HG03060 (cell line): ENCODE results near the gene CEP70.

ENCODE experiments used
- ATAC-seq: cut with Tn5 transposase; IDR thresholded peaks from one replicate; pipeline ENCODE4 v1.9.1; 2021; ENCODE audit warnings: low read depth, moderate number of reproducible peaks; ENCODE audit not compliant: unreplicated experiment

CEP70 gene

DNA sequence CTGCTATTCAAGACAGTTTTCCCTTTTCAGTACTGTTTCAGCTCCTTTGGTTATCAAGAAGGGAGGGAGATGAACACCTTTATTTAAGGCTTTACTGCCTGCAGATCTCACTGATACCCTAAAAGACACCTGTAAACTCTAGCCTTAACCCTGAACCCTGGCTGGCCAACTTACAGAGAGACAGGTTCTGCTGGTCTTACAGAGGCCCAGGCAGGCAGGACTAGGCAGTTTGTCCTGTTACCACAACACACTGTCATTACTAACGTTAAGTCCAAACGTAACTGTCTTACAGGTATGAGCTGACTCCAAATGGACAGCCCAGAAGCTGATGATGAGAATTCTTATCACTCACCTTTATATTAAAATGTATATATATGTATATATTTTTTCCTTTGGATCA lies 117.5 kb downstream of the CEP70 start:
- ATAC-seq = no peak

DNA sequence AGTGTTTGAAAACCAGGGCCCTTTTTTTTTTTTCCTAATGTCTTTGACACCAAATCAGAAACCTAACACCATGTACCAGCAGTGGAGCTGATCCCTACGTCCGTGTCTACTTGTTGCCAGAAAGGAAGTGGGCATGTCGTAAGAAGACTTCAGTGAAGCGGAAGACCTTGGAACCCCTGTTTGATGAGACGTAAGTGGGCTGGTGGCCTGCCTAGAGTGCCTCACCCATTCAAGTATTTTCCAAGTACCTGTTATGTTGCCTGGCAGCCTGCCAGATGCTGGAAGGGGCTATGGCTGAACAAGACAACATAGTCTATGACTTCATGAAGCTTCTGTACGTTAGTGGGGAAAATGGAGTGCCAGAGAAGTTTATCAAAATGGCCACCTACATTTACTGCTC lies 119.9 kb downstream of the CEP70 start:
- no peak for ATAC-seq

- no peak for ATAC-seq
These were observed 120.7 kb downstream of the CEP70 start for GRCh38 chr3:138473391-138473790.

GRCh38 chr3:138472141-138472825 lies 121.8 kb downstream of the CEP70 start:
- ATAC-seq = no peak

- no peak for ATAC-seq
These were observed 122.6 kb downstream of the CEP70 start for GRCh38 chr3:138471481-138471880.

- no peak for ATAC-seq
These were observed 123.4 kb downstream of the CEP70 start for GRCh38 chr3:138470687-138471086.

- ATAC-seq = no peak
These were observed 124.2 kb downstream of the CEP70 start for GRCh38 chr3:138469874-138470273.

DNA sequence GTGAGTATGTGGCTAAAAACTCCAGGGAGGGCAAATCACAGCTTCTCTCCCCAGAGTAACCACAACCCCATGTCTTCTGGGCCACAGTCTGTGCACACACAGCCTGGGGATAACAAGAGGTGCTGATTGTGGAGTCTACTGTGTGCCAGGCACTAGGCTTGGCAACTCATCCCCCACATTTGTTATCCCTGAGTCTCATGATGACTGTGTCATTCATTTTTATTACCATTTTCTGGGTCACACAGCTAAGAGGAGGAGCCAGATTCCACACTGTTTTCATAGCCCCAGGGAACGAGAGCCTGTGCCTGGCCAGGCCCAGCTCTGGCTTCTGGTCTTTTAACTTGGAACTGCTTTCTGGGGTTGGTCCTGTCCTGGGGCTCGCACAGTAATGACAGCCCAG lies 125.2 kb downstream of the CEP70 start:
- no peak for ATAC-seq

- ATAC-seq = no peak
These were observed 125.6 kb downstream of the CEP70 start for GRCh38 chr3:138468451-138468850.

DNA sequence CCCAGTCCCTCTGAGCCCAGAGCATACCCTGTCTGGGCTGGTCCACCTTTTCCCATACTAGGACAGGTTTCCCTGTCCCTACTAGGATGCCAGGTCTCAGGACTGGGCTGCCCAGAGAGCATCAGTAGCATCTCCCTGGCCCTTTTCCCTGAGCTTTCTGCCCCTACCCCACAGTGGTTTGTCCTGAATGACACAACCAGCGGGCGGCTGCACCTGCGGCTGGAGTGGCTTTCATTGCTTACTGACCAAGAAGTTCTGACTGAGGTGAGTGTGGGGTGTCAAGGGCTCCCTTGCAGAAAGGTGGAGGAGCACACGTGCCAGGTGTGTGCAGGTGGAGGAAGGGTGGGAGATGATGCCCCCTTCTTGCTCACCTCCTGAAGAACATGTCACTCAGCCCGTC lies 126.1 kb downstream of the CEP70 start:
- ATAC-seq = no peak

DNA sequence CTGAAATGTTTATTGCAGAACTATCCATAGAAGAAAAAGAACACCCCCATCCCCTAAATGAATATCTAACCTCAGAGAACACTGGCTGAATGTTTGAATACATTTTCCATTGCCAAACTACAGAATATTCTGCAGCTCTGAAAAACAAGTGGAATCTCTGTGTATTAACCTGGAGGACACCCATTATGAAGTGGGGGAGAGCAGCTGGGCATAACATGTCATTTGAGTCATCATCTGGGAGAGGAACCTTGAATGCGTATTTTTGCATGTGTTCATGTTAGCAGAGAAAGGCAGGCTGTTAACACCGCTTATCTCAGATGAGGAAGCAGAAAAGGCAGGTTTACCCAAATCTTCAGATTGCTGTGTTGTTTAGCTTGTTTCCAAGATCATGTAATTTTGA lies 128.1 kb downstream of the CEP70 start:
- no peak for ATAC-seq

- ATAC-seq = no peak
These were observed 128.6 kb downstream of the CEP70 start for GRCh38 chr3:138465451-138465850.

DNA sequence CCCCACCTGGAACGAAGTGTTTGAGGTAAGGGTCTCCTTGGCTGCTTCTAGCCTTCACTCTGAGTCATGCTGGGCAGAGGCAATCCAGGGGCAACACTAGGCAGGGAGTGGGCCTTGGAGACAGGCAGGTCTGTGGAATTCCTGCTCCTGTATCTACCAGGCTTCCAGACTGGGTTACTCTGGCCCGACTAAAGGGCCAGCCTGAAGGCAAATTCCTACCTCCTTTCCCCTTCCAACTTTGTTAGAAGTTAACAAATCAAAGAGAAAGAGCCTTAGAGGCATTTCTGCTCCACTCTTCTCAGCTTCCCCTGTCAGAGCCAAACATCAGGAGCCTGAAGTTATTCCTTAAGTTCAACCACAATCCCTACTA lies 129.6 kb downstream of the CEP70 start:
- no peak for ATAC-seq

DNA sequence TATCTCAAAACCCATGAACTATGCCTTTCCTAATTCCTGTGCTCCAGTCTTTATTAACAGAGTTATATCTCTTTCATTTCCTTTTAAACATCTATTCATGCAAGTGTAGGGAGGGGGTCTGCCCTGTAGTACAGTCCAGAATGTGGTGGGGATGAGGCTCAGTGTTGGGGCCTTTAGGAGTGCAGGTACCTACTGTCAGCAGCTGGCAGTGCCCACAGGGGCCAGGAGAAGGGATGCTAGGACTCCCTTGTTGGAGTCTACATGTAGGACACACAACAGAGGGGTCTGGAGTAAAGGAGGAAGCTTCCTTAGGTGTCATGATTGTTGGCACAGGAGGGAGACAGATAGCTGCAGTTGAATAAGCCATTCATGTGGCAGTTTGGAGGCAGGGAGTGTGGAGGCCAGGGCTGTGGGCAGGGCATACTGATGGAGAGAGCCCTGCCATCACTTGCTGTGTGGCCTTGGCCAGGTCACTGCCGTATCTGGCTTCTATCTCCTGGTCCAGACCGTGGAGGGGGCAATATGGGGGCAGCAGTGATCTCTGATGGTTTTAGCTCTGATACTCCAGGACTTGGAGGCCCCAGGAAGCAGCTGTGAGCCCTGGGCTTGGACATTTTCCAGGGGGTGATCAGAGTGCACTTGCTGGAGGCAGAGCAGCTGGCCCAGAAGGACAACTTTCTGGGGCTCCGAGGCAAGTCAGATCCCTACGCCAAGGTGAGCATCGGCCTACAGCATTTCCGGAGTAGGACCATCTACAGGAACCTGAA lies 130.2 kb downstream of the CEP70 start:
- no peak for ATAC-seq

- no peak for ATAC-seq
These were observed 132.2 kb downstream of the CEP70 start for GRCh38 chr3:138461896-138462295.

GRCh38 chr3:138461246-138461645 lies 132.8 kb downstream of the CEP70 start:
- no peak for ATAC-seq

DNA sequence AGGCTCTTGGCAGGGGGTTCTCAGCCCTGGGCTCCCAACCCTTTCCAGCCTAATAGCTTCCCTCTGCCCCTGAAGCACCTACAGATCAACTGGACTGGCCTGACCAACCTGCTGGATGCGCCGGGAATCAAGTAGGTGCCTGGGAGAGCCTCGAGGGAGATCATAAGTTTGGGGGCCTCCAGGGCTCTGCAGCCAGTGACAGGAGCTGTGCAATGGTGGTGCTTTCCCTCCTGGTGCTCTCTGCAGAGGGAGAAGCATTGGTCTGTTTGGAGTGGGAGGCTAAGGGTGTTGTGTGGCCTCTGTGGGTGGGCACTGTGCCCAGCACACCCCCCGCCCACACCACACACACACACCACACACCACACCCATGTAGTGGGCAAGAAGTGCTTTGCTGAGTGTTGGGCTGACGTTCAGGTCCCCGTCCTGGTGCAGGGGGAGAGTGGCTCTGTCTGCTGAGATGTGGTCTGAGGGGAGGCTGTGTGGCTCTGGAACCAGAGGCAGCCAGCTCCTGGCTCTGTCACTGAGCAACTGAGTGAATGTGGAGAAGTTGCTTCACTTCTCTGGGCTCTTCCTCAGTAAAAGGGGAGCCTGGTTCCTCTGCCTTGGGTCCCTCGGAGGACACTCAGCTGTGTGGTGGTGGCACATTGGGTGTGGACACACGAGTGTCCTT lies 133.4 kb downstream of the CEP70 start:
- ATAC-seq = no peak

- no peak for ATAC-seq
These were observed 134.2 kb downstream of the CEP70 start for GRCh38 chr3:138459619-138460535.

DNA sequence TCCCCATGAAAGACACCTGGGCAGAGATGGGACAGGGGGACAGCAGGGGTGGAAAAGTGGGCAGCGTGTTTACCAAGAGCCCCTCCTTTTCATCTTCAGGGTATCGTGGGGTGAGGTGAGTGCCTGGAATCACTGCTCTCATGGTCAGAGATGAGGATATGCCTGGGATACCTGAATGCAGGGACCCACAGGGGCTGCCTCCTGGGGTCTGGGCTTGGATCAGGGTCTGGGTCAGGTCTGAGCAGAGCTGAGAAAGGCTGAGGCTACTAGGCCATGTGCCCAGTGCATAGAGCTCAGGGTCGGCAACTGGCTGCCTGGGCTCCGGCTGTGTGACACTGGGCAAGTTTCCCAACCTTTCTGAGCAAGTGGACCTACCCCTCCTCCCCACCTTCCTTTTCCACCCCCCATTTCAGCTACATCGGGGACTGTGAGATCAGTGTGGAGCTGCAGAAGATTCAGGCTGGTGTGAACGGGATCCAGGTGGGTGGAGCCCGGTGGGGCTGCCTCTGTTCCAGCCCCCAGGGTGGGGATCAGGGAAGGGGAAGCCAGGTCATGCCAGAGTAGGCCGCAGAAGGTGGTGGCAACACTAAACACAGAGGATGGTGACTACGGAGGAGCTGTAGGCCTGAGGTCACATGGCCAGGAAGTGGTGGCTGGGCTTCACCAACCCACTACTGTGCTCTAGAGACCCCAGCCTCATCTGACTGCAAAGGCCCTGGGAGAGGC lies 135.1 kb downstream of the CEP70 start:
- ATAC-seq = no peak
